Measurements from ENCODE around the gene ACSM5.
"Not testable (repeated sequence)": the region's sequence is repeated elsewhere in the genome, so short reads cannot be mapped to it uniquely, and the experiment has no call there.

ACSM5 gene

GRCh38 chr16:20430948-20431347, 21.6 kb downstream of the ACSM5 start:
- in situ Hi-C loops (cut with HindIII; ENCODE audit: low sequenced_read_pairs) = no loop called here
- H3K4me3 ChIP-seq (ENCODE audit: low read depth, low read length) = no peak overlapping the region
- no peak for DNase-seq (ENCODE audit: low read depth)
- TF ChIP-seq, protein P1, sequence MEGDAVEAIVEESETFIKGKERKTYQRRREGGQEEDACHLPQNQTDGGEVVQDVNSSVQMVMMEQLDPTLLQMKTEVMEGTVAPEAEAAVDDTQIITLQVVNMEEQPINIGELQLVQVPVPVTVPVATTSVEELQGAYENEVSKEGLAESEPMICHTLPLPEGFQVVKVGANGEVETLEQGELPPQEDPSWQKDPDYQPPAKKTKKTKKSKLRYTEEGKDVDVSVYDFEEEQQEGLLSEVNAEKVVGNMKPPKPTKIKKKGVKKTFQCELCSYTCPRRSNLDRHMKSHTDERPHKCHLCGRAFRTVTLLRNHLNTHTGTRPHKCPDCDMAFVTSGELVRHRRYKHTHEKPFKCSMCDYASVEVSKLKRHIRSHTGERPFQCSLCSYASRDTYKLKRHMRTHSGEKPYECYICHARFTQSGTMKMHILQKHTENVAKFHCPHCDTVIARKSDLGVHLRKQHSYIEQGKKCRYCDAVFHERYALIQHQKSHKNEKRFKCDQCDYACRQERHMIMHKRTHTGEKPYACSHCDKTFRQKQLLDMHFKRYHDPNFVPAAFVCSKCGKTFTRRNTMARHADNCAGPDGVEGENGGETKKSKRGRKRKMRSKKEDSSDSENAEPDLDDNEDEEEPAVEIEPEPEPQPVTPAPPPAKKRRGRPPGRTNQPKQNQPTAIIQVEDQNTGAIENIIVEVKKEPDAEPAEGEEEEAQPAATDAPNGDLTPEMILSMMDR (IDR thresholded peaks at IDR 0.05; ENCODE audit: low read depth, low read length, missing control alignments) = no peak

- in situ Hi-C loops (cut with HindIII; ENCODE audit: low sequenced_read_pairs); DNase-seq (ENCODE audit: low read depth); H3K4me3 ChIP-seq (ENCODE audit: low read depth, low read length): not testable (repeated sequence)
These were observed 29.6 kb downstream of the ACSM5 start for GRCh38 chr16:20438950-20439349.

GRCh38 chr16:20439820-20440231, 30.5 kb downstream of the ACSM5 start:
- DNase-seq (ENCODE audit: low read depth); H3K4me3 ChIP-seq (ENCODE audit: low read depth, low read length); in situ Hi-C loops (cut with HindIII; ENCODE audit: low sequenced_read_pairs): not testable (repeated sequence)

- H3K4me3 ChIP-seq (ENCODE audit: low read depth, low read length); in situ Hi-C loops (cut with HindIII; ENCODE audit: low sequenced_read_pairs); DNase-seq (ENCODE audit: low read depth): not testable (repeated sequence)
These were observed 31.4 kb downstream of the ACSM5 start for GRCh38 chr16:20440731-20441130.

GRCh38 chr16:20441191-20441590, 31.9 kb downstream of the ACSM5 start:
- TF ChIP-seq, protein P1 (IDR thresholded peaks at IDR 0.05; ENCODE audit: low read depth, low read length, missing control alignments) = no peak
- in situ Hi-C loops (cut with HindIII; ENCODE audit: low sequenced_read_pairs) = no loop called here
- no peak overlapping the region for H3K4me3 ChIP-seq (ENCODE audit: low read depth, low read length)
- no peak for DNase-seq (ENCODE audit: low read depth)

DNA sequence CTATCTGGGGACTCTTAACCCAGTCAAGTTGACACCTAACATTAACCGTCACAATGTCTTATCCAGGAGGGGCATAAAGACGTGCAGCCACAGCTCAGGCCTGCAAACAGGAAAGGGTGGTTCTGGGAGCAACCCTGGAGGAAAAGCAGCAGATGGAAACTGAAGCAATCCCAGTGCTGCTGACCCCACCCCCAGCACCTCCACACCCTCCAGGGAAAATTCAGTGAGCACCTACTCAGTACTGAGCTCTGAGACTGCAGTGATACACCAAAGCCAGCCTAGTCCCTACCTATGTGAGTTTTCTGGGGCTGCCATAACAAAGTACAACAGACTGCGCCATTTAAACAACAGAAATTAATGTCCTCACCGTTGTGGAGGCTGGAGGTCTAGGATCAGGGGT, 32.5 kb downstream of the ACSM5 start:
- in situ Hi-C loops (cut with HindIII; ENCODE audit: low sequenced_read_pairs); DNase-seq (ENCODE audit: low read depth); H3K4me3 ChIP-seq (ENCODE audit: low read depth, low read length): not testable (repeated sequence)

- in situ Hi-C loops (cut with HindIII; ENCODE audit: low sequenced_read_pairs); DNase-seq (ENCODE audit: low read depth); H3K4me3 ChIP-seq (ENCODE audit: low read depth, low read length): not testable (repeated sequence)
These were observed 37.5 kb downstream of the ACSM5 start for GRCh38 chr16:20446652-20447393.

DNA sequence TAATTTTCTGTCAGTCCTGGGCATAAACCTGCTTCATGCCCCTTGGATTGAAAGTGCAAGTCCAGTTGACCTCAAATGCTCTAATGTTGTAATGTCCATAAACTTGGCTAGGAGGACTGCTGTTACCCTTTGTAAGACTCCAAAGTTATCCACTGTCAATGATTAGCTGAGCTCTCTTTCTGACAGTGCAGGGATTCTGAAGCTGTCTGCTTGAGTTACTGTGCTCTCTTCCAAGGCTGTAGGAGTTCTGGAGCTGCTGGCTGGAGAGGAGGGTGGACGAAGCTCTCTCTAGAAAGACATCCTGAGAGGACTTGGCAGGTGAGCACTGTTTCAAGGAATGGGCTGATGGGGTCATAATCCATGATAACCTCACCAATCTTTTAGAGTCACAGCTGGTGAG, 42.0 kb downstream of the ACSM5 start, which contains the start of gene ACSM2A:
Gene ACSM2A (plus strand): TSS at position 158 of the 400 bp plus-strand sequence. CDS start 8,594 bp downstream, outside the sequence.
- H3K4me3 ChIP-seq (ENCODE audit: low read depth, low read length); in situ Hi-C loops (cut with HindIII; ENCODE audit: low sequenced_read_pairs); DNase-seq (ENCODE audit: low read depth): not testable (repeated sequence)

DNA sequence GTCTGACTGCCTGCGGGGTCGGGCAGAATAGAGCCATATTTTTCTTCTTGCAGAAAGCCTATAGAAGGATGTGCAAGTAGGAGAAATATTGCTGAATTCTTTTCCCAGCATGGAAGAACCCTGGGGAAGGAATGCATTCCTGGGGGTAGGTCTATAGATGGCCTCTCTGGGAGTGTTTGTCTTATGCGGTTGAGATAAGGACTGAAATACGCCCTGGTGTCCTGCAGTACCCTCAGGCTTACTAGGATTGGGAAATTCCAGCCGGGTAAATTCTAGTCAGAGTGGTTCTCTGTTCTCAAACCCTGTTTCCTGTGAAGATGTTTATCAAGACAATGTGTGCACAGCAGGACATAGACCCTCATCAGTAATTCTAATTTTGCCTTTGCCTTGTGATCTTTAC, 44.3 kb downstream of the ACSM5 start:
- H3K4me3 ChIP-seq (ENCODE audit: low read depth, low read length); DNase-seq (ENCODE audit: low read depth); in situ Hi-C loops (cut with HindIII; ENCODE audit: low sequenced_read_pairs): not testable (repeated sequence)

DNA sequence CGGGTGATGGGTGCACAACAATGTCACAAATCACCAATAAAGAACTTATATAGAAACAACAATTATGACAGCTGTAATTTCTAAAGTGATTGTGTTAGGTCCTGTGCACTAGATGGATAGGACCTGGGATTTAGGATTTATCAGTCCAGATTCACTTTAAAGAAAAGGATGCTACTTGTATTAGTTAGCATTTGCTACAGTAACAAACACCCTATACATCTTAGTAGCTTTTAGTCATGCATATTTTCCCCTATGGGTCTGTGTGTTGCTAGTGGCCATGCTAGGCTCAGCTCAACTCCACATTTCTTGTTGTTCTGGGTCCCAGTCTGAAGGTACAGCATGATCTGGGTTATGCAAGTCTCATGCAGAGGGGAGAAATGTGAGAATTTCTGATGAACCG, 49.9 kb downstream of the ACSM5 start:
- DNase-seq (ENCODE audit: low read depth); in situ Hi-C loops (cut with HindIII; ENCODE audit: low sequenced_read_pairs); H3K4me3 ChIP-seq (ENCODE audit: low read depth, low read length): not testable (repeated sequence)

- H3K4me3 ChIP-seq (ENCODE audit: low read depth, low read length); in situ Hi-C loops (cut with HindIII; ENCODE audit: low sequenced_read_pairs); DNase-seq (ENCODE audit: low read depth): not testable (repeated sequence)
These were observed 51.0 kb downstream of the ACSM5 start for GRCh38 chr16:20460313-20460712.

GRCh38 chr16:20468954-20469353, 59.6 kb downstream of the ACSM5 start:
- DNase-seq (ENCODE audit: low read depth); H3K4me3 ChIP-seq (ENCODE audit: low read depth, low read length); in situ Hi-C loops (cut with HindIII; ENCODE audit: low sequenced_read_pairs): not testable (repeated sequence)

DNA sequence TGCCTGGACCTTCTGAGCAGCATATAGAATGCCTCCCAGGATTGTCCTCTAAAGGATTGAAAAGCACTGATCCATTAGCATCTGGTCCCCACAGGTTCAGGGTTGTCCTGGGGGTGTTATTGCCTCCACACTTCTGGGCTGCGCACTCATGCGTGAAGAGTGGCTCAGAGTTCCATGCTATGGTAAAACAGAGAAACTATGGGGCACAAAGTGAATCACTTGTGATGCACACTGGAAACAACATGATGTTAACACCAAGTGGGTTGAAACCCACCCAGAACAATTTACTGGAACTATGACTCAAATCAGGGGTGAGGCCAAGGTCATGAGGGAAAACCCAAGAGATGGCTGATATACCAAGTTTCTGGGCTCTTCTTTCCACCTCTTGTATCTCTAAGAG, 60.6 kb downstream of the ACSM5 start:
- H3K4me3 ChIP-seq (ENCODE audit: low read depth, low read length); in situ Hi-C loops (cut with HindIII; ENCODE audit: low sequenced_read_pairs); DNase-seq (ENCODE audit: low read depth): not testable (repeated sequence)

DNA sequence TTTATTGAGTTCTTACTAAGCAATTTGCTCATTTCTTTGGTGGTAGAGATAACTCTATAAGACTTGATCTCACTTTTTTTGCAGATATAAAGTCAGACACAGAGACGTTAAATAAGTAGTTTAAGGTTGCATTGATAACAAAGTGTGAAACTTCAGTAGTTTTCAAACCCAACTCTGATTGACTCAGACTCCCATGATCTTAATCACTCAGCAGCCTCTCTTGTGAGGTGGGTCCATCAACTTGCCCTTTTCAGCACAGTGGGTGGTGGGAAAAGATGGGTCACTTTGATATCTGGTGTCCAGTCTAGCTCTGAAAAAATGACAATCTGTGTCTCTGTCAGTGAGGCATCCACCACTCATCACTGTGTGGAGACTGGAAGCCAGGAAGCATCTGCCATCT, 61.4 kb downstream of the ACSM5 start:
- H3K4me3 ChIP-seq (ENCODE audit: low read depth, low read length); DNase-seq (ENCODE audit: low read depth); in situ Hi-C loops (cut with HindIII; ENCODE audit: low sequenced_read_pairs): not testable (repeated sequence)

DNA sequence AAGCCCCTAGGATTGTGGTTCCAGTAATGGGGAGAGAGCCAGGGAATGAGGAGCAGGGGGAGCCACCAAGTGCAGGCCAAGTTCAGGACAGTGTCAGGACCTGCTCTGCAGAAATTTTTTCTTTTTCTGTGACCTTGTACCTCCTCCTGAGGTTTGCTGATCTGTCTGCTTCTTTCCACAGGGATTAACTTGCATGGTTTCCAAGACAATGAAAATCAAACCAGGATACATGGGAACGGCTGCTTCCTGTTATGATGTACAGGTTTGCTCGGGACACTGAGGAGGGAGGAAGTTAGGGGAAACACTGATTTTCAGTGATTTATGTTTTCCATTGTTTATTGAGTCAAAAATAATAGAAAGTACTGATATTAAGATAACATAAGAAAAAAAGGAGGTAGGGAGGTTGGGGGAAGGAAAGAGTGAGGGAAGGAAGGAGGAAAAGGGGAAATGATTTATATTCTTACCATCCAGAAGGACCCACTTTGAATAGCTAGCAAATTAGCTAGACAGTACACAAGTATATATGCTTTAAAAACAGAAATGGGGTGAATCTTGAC, 67.9 kb downstream of the ACSM5 start:
- in situ Hi-C loops (cut with HindIII; ENCODE audit: low sequenced_read_pairs); H3K4me3 ChIP-seq (ENCODE audit: low read depth, low read length); DNase-seq (ENCODE audit: low read depth): not testable (repeated sequence)

GRCh38 chr16:20483989-20484388, 74.7 kb downstream of the ACSM5 start:
- H3K4me3 ChIP-seq (ENCODE audit: low read depth, low read length); in situ Hi-C loops (cut with HindIII; ENCODE audit: low sequenced_read_pairs); DNase-seq (ENCODE audit: low read depth): not testable (repeated sequence)
